GM18508 (cell line): ENCODE data around the gene KAT5.
"Not testable (repeated sequence)": the region's sequence is repeated elsewhere in the genome, so short reads cannot be mapped to it uniquely, and the experiment has no call there.

Experiments
- ATAC-seq: cut with Tn5 transposase; IDR thresholded peaks from one replicate; pipeline ENCODE4 v1.9.1; 2021; ENCODE audit warnings: moderate number of reproducible peaks; ENCODE audit not compliant: insufficient read depth, unreplicated experiment

Gene KAT5

GRCh38 chr11:65711785-65712632, at the start of gene KAT5:
Gene KAT5, plus strand, starts transcription at chr11:65712252. Its CDS starts 16 bp downstream, at chr11:65712268.
- ATAC-seq: peak; percentile 54

- ATAC-seq: peak; percentile 54
Observed at GRCh38 chr11:65662799-65663638, 49.0 kb upstream of the KAT5 start, which contains the start of gene RELA. Gene RELA, minus strand, starts transcription at chr11:65662916. Its CDS starts 84 bp downstream, at chr11:65662832.

GRCh38 chr11:65663639-65664200, 48.3 kb upstream of the KAT5 start:
- no peak for ATAC-seq

GRCh38 chr11:65672180-65672860, 39.7 kb upstream of the KAT5 start:
- no peak for ATAC-seq

- no peak for ATAC-seq
Observed at GRCh38 chr11:65672982-65673381, 39.1 kb upstream of the KAT5 start.

GRCh38 chr11:65680192-65680743, 31.8 kb upstream of the KAT5 start:
- ATAC-seq: no peak

- not testable (repeated sequence) for ATAC-seq
Observed at GRCh38 chr11:65683480-65683879, 28.6 kb upstream of the KAT5 start.

- ATAC-seq: no peak
Observed at GRCh38 chr11:65685981-65686380, 26.1 kb upstream of the KAT5 start.

GRCh38 chr11:65691847-65692246, 20.2 kb upstream of the KAT5 start:
- ATAC-seq: not testable (repeated sequence)

GRCh38 chr11:65692367-65692766, 19.7 kb upstream of the KAT5 start:
- no peak for ATAC-seq

- no peak for ATAC-seq
Observed at GRCh38 chr11:65695459-65696241, 16.4 kb upstream of the KAT5 start.

GRCh38 chr11:65696802-65697552, 15.1 kb upstream of the KAT5 start:
- no peak for ATAC-seq

GRCh38 chr11:65698205-65698604, 13.8 kb upstream of the KAT5 start:
- no peak for ATAC-seq

- no peak for ATAC-seq
Observed at GRCh38 chr11:65699306-65699705, 12.7 kb upstream of the KAT5 start.

- ATAC-seq: no peak
Observed at GRCh38 chr11:65700399-65700798, 11.7 kb upstream of the KAT5 start.

GRCh38 chr11:65701686-65702085, 10.4 kb upstream of the KAT5 start:
- ATAC-seq: no peak

GRCh38 chr11:65703846-65704245, 8.2 kb upstream of the KAT5 start:
- no peak for ATAC-seq

- ATAC-seq: not testable (repeated sequence)
Observed at GRCh38 chr11:65706303-65706763, 5.7 kb upstream of the KAT5 start.
